ENCODE data around the gene NCAPG.
"Not testable (repeated sequence)": the region's sequence is repeated elsewhere in the genome, so short reads cannot be mapped to it uniquely, and the experiment has no call there.

Gene NCAPG

DNA sequence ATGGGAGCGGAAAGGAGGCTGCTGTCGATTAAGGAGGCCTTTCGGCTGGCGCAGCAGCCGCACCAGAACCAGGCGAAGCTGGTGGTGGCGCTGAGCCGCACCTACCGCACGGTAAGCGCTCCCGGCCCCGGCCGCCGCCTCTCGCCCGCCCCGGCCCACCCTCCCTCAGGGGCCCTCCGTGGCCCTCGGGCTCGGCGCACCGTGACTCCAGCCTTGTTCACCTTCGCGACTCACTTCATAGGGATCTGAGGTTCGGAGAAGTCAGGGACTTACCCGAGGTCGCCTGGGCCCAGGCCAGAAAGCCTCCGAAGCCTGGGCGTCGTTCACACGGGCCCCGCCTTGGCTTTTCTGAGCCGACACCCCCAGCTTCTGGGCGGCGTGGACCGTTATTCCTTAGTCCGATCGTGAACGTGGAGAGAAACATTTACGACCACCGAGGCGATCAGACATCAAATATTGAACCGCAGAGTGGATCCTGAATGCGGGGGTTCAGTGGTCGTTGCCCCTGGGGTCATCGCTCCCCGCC is 362 bp downstream of the NCAPG start:
- peak overlapping the region; percentile 91 for H3K4me3 ChIP-seq (ENCODE audit: low read length)
- H3K36me3 ChIP-seq (ENCODE audit: control insufficient read depth, insufficient read depth, low read length) = no peaks in the 10 kb centered on the region
- H3K27me3 ChIP-seq (ENCODE audit: control insufficient read depth, insufficient read depth, low read length) = no peaks in the 10 kb centered on the region
- H3K9ac ChIP-seq (ENCODE audit: low read length) = no peak overlapping the region
- H3K27ac ChIP-seq (ENCODE audit: low read depth, low read length) = no peak overlapping the region
- peaks cover 21% of the 10 kb centered on the region for H3K4me1 ChIP-seq (ENCODE audit: control insufficient read depth, insufficient read depth, low read length)

DNA sequence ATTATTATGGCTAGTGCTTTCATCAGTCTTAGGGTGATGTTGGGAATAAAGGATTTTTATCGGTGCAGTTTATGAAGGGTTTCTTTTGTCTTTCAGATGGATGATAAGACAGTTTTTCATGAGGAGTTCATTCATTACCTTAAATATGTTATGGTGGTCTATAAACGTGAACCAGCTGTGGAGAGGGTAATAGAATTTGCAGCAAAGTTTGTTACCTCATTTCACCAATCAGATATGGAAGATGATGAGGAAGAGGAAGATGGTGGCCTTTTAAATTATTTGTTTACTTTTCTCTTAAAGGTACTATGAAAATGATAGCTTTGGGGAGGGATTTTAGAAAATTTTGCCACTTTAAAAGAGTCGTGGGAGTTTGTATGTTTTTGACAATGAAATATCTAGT is 1.3 kb downstream of the NCAPG start:
- Histone ChIP-seq H3K27ac (ENCODE audit: low read depth, low read length) (no peak overlapping the region), H3K27me3 (ENCODE audit: control insufficient read depth, insufficient read depth, low read length) (no peaks in the 10 kb centered on the region), H3K36me3 (ENCODE audit: control insufficient read depth, insufficient read depth, low read length) (no peaks in the 10 kb centered on the region), H3K4me1 (ENCODE audit: control insufficient read depth, insufficient read depth, low read length) (peaks cover 20% of the 10 kb centered on the region), H3K9ac (ENCODE audit: low read length) (no peak overlapping the region), H3K4me3 (ENCODE audit: low read length) (no peak overlapping the region)

GRCh38 chr4:17812801-17813200 is 2.0 kb downstream of the NCAPG start:
- no peak overlapping the region for H3K27ac ChIP-seq (ENCODE audit: low read depth, low read length)

DNA sequence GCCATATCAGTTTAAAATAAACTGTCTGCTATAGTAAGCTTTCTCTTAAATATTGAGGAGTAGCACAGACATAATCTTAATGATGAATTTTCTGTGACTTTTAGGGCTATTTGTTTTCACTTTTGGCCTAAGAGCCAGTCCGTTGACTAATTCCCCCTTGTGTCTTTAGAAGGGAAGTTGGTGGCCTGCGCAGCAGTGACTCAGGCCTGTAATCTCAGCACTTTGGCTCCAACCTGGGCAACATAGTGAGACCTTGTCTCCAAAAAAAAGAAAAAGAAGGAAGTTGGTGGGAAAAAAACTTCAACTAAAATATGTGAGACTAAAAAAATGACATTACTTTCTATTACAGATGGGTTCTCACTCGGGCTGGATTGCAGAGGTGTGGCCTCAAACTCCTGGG is 3.4 kb downstream of the NCAPG start:
- H3K27me3 ChIP-seq (ENCODE audit: control insufficient read depth, insufficient read depth, low read length) = no peaks in the 10 kb centered on the region
- H3K36me3 ChIP-seq (ENCODE audit: control insufficient read depth, insufficient read depth, low read length) = no peaks in the 10 kb centered on the region
- no peak overlapping the region for H3K27ac ChIP-seq (ENCODE audit: low read depth, low read length)
- no peak overlapping the region for H3K9ac ChIP-seq (ENCODE audit: low read length)
- peaks cover 8% of the 10 kb centered on the region for H3K4me1 ChIP-seq (ENCODE audit: control insufficient read depth, insufficient read depth, low read length)
- no peak overlapping the region for H3K4me3 ChIP-seq (ENCODE audit: low read length)

More at GRCh38 chr4:17812801-17813200, 2.0 kb downstream of the NCAPG start:
- H3K4me3 ChIP-seq (ENCODE audit: low read length) = no peak overlapping the region
- H3K4me1 ChIP-seq (ENCODE audit: control insufficient read depth, insufficient read depth, low read length) = peaks cover 13% of the 10 kb centered on the region
- H3K27me3 ChIP-seq (ENCODE audit: control insufficient read depth, insufficient read depth, low read length) = no peaks in the 10 kb centered on the region
- no peak overlapping the region for H3K9ac ChIP-seq (ENCODE audit: low read length)
- H3K36me3 ChIP-seq (ENCODE audit: control insufficient read depth, insufficient read depth, low read length) = no peaks in the 10 kb centered on the region

DNA sequence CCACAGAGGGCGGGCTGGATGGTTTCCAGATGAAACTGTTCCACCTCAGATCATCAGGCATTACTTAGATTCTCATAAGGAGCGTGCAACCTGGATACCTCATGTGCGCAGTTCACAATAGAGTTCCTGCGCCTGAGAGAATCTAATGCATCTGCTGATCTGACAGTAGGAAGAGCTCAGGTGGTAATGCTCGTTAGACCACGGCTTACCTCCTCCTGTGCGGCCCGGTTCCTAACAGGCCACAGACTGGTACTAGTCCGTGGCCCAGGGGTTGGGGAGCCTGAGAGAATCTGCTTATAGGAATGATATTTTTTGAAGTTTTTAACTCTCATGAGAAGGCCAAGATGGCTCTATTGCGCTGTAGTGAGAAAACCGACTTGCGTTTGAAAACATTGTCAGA is 5.4 kb downstream of the NCAPG start:
- Histone ChIP-seq H3K27me3 (ENCODE audit: control insufficient read depth, insufficient read depth, low read length) (no peaks in the 10 kb centered on the region), H3K9ac (ENCODE audit: low read length) (no peak overlapping the region), H3K27ac (ENCODE audit: low read depth, low read length) (no peak overlapping the region), H3K36me3 (ENCODE audit: control insufficient read depth, insufficient read depth, low read length) (no peaks in the 10 kb centered on the region), H3K4me1 (ENCODE audit: control insufficient read depth, insufficient read depth, low read length) (peaks cover 2% of the 10 kb centered on the region), H3K4me3 (ENCODE audit: low read length) (no peak overlapping the region)

GRCh38 chr4:17817027-17817426 is 6.2 kb downstream of the NCAPG start:
- no peak overlapping the region for H3K4me3 ChIP-seq (ENCODE audit: low read length)
- no peaks in the 10 kb centered on the region for H3K36me3 ChIP-seq (ENCODE audit: control insufficient read depth, insufficient read depth, low read length)
- H3K9ac ChIP-seq (ENCODE audit: low read length) = no peak overlapping the region
- H3K4me1 ChIP-seq (ENCODE audit: control insufficient read depth, insufficient read depth, low read length) = no peaks in the 10 kb centered on the region
- no peaks in the 10 kb centered on the region for H3K27me3 ChIP-seq (ENCODE audit: control insufficient read depth, insufficient read depth, low read length)
- H3K27ac ChIP-seq (ENCODE audit: low read depth, low read length) = no peak overlapping the region

- no peak overlapping the region for H3K4me3 ChIP-seq (ENCODE audit: low read length)
- H3K9ac ChIP-seq (ENCODE audit: low read length) = no peak overlapping the region
- no peaks in the 10 kb centered on the region for H3K27me3 ChIP-seq (ENCODE audit: control insufficient read depth, insufficient read depth, low read length)
- H3K27ac ChIP-seq (ENCODE audit: low read depth, low read length) = no peak overlapping the region
- no peaks in the 10 kb centered on the region for H3K4me1 ChIP-seq (ENCODE audit: control insufficient read depth, insufficient read depth, low read length)
- no peaks in the 10 kb centered on the region for H3K36me3 ChIP-seq (ENCODE audit: control insufficient read depth, insufficient read depth, low read length)
Measured at GRCh38 chr4:17823871-17824669, 13.3 kb downstream of the NCAPG start.

- H3K4me1 ChIP-seq (ENCODE audit: control insufficient read depth, insufficient read depth, low read length) = no peaks in the 10 kb centered on the region
- no peak overlapping the region for H3K9ac ChIP-seq (ENCODE audit: low read length)
- H3K27ac ChIP-seq (ENCODE audit: low read depth, low read length) = no peak overlapping the region
- H3K36me3 ChIP-seq (ENCODE audit: control insufficient read depth, insufficient read depth, low read length) = no peaks in the 10 kb centered on the region
- no peaks in the 10 kb centered on the region for H3K27me3 ChIP-seq (ENCODE audit: control insufficient read depth, insufficient read depth, low read length)
- no peak overlapping the region for H3K4me3 ChIP-seq (ENCODE audit: low read length)
Measured at GRCh38 chr4:17846266-17846665, 35.5 kb downstream of the NCAPG start.

GRCh38 chr4:17850295-17850694 is 39.5 kb downstream of the NCAPG start:
- H3K4me1 ChIP-seq (ENCODE audit: control insufficient read depth, insufficient read depth, low read length); H3K27ac ChIP-seq (ENCODE audit: low read depth, low read length); H3K9ac ChIP-seq (ENCODE audit: low read length); H3K4me3 ChIP-seq (ENCODE audit: low read length); H3K36me3 ChIP-seq (ENCODE audit: control insufficient read depth, insufficient read depth, low read length); H3K27me3 ChIP-seq (ENCODE audit: control insufficient read depth, insufficient read depth, low read length): not testable (repeated sequence)

- Histone ChIP-seq H3K4me3 (ENCODE audit: low read length) (no peak overlapping the region), H3K27ac (ENCODE audit: low read depth, low read length) (no peak overlapping the region), H3K4me1 (ENCODE audit: control insufficient read depth, insufficient read depth, low read length) (no peaks in the 10 kb centered on the region), H3K36me3 (ENCODE audit: control insufficient read depth, insufficient read depth, low read length) (no peaks in the 10 kb centered on the region), H3K9ac (ENCODE audit: low read length) (no peak overlapping the region), H3K27me3 (ENCODE audit: control insufficient read depth, insufficient read depth, low read length) (no peaks in the 10 kb centered on the region)
Measured at GRCh38 chr4:17851959-17852358, 41.2 kb downstream of the NCAPG start.

DNA sequence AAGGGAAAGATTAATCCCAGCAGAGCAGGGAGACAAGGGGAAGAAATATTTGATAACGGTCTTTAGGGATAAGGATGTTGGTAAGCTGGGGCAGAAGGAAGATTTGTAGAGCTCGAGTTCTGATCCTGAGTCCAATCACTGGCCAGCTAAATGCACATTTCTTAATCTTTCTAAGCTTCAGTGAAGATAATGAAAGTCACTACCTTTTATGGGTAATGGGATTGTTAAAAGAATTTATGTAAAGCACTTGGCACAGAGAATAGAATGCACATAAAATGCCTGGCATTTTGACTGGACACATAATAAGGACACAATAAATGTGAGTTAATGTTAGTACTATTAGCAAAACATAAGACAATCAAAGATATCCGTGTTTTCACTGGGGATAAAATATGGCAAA is 43.3 kb downstream of the NCAPG start:
- no peaks in the 10 kb centered on the region for H3K36me3 ChIP-seq (ENCODE audit: control insufficient read depth, insufficient read depth, low read length)
- no peaks in the 10 kb centered on the region for H3K27me3 ChIP-seq (ENCODE audit: control insufficient read depth, insufficient read depth, low read length)
- no peak overlapping the region for H3K27ac ChIP-seq (ENCODE audit: low read depth, low read length)
- no peak overlapping the region for H3K4me3 ChIP-seq (ENCODE audit: low read length)
- H3K9ac ChIP-seq (ENCODE audit: low read length) = no peak overlapping the region
- H3K4me1 ChIP-seq (ENCODE audit: control insufficient read depth, insufficient read depth, low read length) = no peaks in the 10 kb centered on the region

- H3K27ac ChIP-seq (ENCODE audit: low read depth, low read length) = no peak overlapping the region
- H3K4me3 ChIP-seq (ENCODE audit: low read length) = no peak overlapping the region
- H3K9ac ChIP-seq (ENCODE audit: low read length) = no peak overlapping the region
- no peaks in the 10 kb centered on the region for H3K36me3 ChIP-seq (ENCODE audit: control insufficient read depth, insufficient read depth, low read length)
- no peaks in the 10 kb centered on the region for H3K4me1 ChIP-seq (ENCODE audit: control insufficient read depth, insufficient read depth, low read length)
- no peaks in the 10 kb centered on the region for H3K27me3 ChIP-seq (ENCODE audit: control insufficient read depth, insufficient read depth, low read length)
Measured at GRCh38 chr4:17859793-17860406, 49.1 kb downstream of the NCAPG start.

DNA sequence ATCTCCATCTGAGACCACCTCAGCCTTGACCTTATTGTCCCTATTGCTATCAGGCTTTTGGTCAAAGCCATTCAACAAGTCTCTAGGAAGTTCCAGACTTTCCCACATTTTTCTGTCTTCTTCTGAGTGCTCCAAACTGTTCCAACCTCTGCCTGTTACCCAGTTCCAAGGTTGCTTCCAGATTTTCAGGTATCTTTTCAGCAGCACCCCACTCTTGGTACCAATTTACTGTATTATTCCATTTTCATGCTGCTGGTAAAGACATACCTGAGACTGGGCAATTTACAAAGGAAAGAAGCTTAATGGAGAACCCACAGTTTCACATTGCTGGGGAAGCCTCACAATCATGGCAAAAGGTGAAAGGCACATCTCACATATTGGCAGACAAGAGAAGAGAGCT is 51.1 kb downstream of the NCAPG start:
- H3K36me3 ChIP-seq (ENCODE audit: control insufficient read depth, insufficient read depth, low read length); H3K4me1 ChIP-seq (ENCODE audit: control insufficient read depth, insufficient read depth, low read length); H3K27ac ChIP-seq (ENCODE audit: low read depth, low read length); H3K4me3 ChIP-seq (ENCODE audit: low read length); H3K9ac ChIP-seq (ENCODE audit: low read length); H3K27me3 ChIP-seq (ENCODE audit: control insufficient read depth, insufficient read depth, low read length): not testable (repeated sequence)

Data from rectal smooth muscle tissue (tissue), 1 donor.